HCT116 (cell line): ENCODE measurements around the gene SZT2. TPM values are rescaled to one million over a fixed set of nuclear protein-coding genes. Genes with fewer than 3 reads are reported as not detected.

Experiments used
- ATAC-seq: fragments of 200-7000 bp; cut with Tn5 transposase; 2 replicates; pipeline ENCODE4 v1.9.1; 2020; ENCODE audit warnings: mild to moderate bottlenecking, moderate library complexity
- BruUV-seq: library from RNA; stranded (reverse); fragments of 400-500 nt; replicated peaks from 2 replicates; lab custom pipeline; 2021; lab: Mats Ljungman, UMichigan
- CTCF ChIA-PET: fragments of 300-600 bp; sonication (Branson Sonifier 250); formaldehyde crosslinking; loops from one replicate; lab custom pipeline; 2021; ENCODE audit warnings: antibody characterized with exemption; lab: Charles Lee
- POLR2A ChIA-PET: fragments of 300-600, 350-600 bp; sonication (Branson Sonifier 250); formaldehyde crosslinking; loops from one replicate; lab custom pipeline; 2021; ENCODE audit warnings: antibody characterized with exemption; lab: Charles Lee
- RAD21 ChIA-PET, 2 experiments: fragments of 300-600 bp; sonication (Branson Sonifier 250); formaldehyde crosslinking; loops; one replicate each; lab custom pipeline; 2023; ENCODE audit warnings: low total read pairs in 2 of 2; ENCODE audit not compliant: uncharacterized antibody in 2 of 2, unreplicated experiment in 2 of 2, low non-redundant PET in 1 of 2; lab: Charles Lee
- DNase-seq: peaks from one replicate; pipeline ENCODE4 v3.0.0-alpha.2; 2010; ENCODE audit warnings: low read depth, low spot score
- H2AFZ ChIP-seq: fragments of 200-600 bp; shearing (Covaris generic), sonication (generic); 2 replicates; pipeline ENCODE4 v1.6.1; 2017; ENCODE audit warnings: low read depth, mixed run types, mixed read lengths, antibody characterized with exemption, low read length; ENCODE audit not compliant: poor library complexity, severe bottlenecking
- H3K27ac ChIP-seq: 2 replicates; pipeline ENCODE4 v1.5.1; 2012; ENCODE audit warnings: low read depth, low read length
- H3K27me3 ChIP-seq: fragments of 200-600 bp; sonication (generic); 2 replicates; pipeline ENCODE4 v1.6.1; 2016; ENCODE audit warnings: mixed run types, low read length, mixed read lengths; ENCODE audit not compliant: insufficient read depth
- H3K36me3 ChIP-seq, 2 experiments: fragments of 200-500 bp in 1 of 2; fragments of 200-600 bp in 1 of 2; sonication (Bioruptor generic) in 1 of 2; sonication (generic) in 1 of 2; 2 replicates each; pipeline versions ENCODE4 v1.5.1 to v1.6.1; 2014 to 2016; ENCODE audit warnings: low read length in 2 of 2, inconsistent platforms in 1 of 2, mixed read lengths in 1 of 2, mixed run types in 1 of 2; ENCODE audit not compliant: insufficient read depth in 2 of 2, control insufficient read depth in 1 of 2
- H3K4me1 ChIP-seq, 2 experiments: fragments of 200-600 bp in 1 of 2; sonication (generic) in 1 of 2; 2 replicates each; pipeline versions ENCODE4 v1.5.1 to v1.6.1; 2012 to 2017; ENCODE audit warnings: low read length in 2 of 2, inconsistent platforms in 1 of 2, mild to moderate bottlenecking in 1 of 2, mixed read lengths in 1 of 2, mixed run types in 1 of 2, moderate library complexity in 1 of 2; ENCODE audit not compliant: insufficient read depth in 2 of 2, control insufficient read depth in 1 of 2
- H3K4me2 ChIP-seq: fragments of 200-600 bp; sonication (generic); 2 replicates; pipeline ENCODE4 v1.6.1; 2017; ENCODE audit warnings: mixed run types, low read length, mixed read lengths
- H3K4me3 ChIP-seq, 2 experiments: fragments of 200-600 bp in 1 of 2; sonication (generic) in 1 of 2; replicated peaks in 1 of 2; 2 replicates each; pipeline ENCODE4 v1.5.1; 2011 to 2016; ENCODE audit warnings: low read length in 2 of 2, control low read depth in 1 of 2, low read depth in 1 of 2, mild to moderate bottlenecking in 1 of 2, mixed read lengths in 1 of 2, mixed run types in 1 of 2
- H3K79me2 ChIP-seq: fragments of 200-600 bp; sonication (generic); 2 replicates; pipeline ENCODE4 v1.6.1; 2017; ENCODE audit warnings: mild to moderate bottlenecking, mixed run types, low read length, moderate library complexity, mixed read lengths; ENCODE audit not compliant: insufficient read depth
- H3K9ac ChIP-seq: fragments of 200-600 bp; sonication (generic); 2 replicates; pipeline ENCODE4 v1.6.1; 2016; ENCODE audit warnings: low read length, mixed read lengths
- H3K9me2 ChIP-seq: fragments of 200-600 bp; sonication (generic), shearing (Covaris generic); 2 replicates; pipeline ENCODE4 v1.6.1; 2017; ENCODE audit warnings: mixed run types, mild to moderate bottlenecking, moderate library complexity; ENCODE audit not compliant: insufficient read depth
- H3K9me3 ChIP-seq, 2 experiments: fragments of 200-500 bp in 1 of 2; fragments of 200-600 bp in 1 of 2; sonication (Bioruptor generic) in 1 of 2; sonication (generic) in 1 of 2; 2 replicates each; pipeline ENCODE4 v1.6.1; 2014 to 2017; ENCODE audit warnings: low read length in 2 of 2, mixed read lengths in 2 of 2, inconsistent platforms in 1 of 2, low read depth in 1 of 2, mild to moderate bottlenecking in 1 of 2, mixed run types in 1 of 2, moderate library complexity in 1 of 2; ENCODE audit not compliant: control insufficient read depth in 1 of 2, insufficient read depth in 1 of 2
- H4K20me1 ChIP-seq: fragments of 200-600 bp; sonication (generic), shearing (Covaris generic); 2 replicates; pipeline ENCODE4 v1.6.1; 2017; ENCODE audit warnings: mixed run types, mild to moderate bottlenecking, moderate library complexity; ENCODE audit not compliant: insufficient read depth
- CEBPB ChIP-seq: IDR thresholded peaks from 2 replicates; pipeline ENCODE4 v1.6.1; 2012; ENCODE audit warnings: low read depth
- CTCF ChIP-seq, 3 experiments: fragments of 200-600 bp in 1 of 3; sonication (generic) in 1 of 3; IDR thresholded peaks in 2 of 3; conservative IDR thresholded peaks in 1 of 3; 2 replicates each; pipeline ENCODE4 v1.5.1; 2012 to 2017; ENCODE audit warnings: low read depth in 2 of 3, low read length in 2 of 3, antibody characterized with exemption in 1 of 3, borderline replicate concordance in 1 of 3, control low read depth in 1 of 3, mild to moderate bottlenecking in 1 of 3, mixed read lengths in 1 of 3, mixed run types in 1 of 3, moderate library complexity in 1 of 3; ENCODE audit not compliant: insufficient read depth in 1 of 3
- EZH2 ChIP-seq: fragments of 200-600 bp; sonication (generic); IDR thresholded peaks from 2 replicates; pipeline ENCODE4 v1.6.1; 2017; ENCODE audit warnings: antibody characterized with exemption, mixed run types
- EZH2phosphoT487 ChIP-seq: fragments of 200-600 bp; IDR thresholded peaks from 2 replicates; pipeline ENCODE4 v1.6.1; 2018; ENCODE audit warnings: antibody characterized with exemption, borderline replicate concordance
- JUND ChIP-seq: IDR thresholded peaks from 2 replicates; pipeline ENCODE4 v1.6.1; 2012
- SIN3A ChIP-seq: IDR thresholded peaks from 2 replicates; pipeline ENCODE4 v1.6.1; 2012; ENCODE audit warnings: low read depth
- SP1 ChIP-seq: IDR thresholded peaks from 2 replicates; pipeline ENCODE4 v1.6.1; 2012; ENCODE audit warnings: low read depth
- YY1 ChIP-seq: IDR thresholded peaks from 2 replicates; pipeline ENCODE4 v1.6.1; 2011; ENCODE audit warnings: low read length, low read depth, moderate library complexity, mild to moderate bottlenecking; ENCODE audit not compliant: insufficient replicate concordance; ENCODE audit errors: extremely low read depth
- intact Hi-C: fragments of 100-400 bp; cut with micrococcal nuclease; formaldehyde crosslinking; loops from 2 replicates; pipeline ENCODE4 v1.10.0; 2022
- total RNA-seq: library from RNA; stranded (reverse); gene quantifications from one replicate; pipeline ENCODE4 v1.2.1, GENCODE V29; 2021; ENCODE audit not compliant: unreplicated experiment

The SZT2 gene
- total RNA-seq, 1 experiment from 2014 or later, result 43.0 TPM

DNA sequence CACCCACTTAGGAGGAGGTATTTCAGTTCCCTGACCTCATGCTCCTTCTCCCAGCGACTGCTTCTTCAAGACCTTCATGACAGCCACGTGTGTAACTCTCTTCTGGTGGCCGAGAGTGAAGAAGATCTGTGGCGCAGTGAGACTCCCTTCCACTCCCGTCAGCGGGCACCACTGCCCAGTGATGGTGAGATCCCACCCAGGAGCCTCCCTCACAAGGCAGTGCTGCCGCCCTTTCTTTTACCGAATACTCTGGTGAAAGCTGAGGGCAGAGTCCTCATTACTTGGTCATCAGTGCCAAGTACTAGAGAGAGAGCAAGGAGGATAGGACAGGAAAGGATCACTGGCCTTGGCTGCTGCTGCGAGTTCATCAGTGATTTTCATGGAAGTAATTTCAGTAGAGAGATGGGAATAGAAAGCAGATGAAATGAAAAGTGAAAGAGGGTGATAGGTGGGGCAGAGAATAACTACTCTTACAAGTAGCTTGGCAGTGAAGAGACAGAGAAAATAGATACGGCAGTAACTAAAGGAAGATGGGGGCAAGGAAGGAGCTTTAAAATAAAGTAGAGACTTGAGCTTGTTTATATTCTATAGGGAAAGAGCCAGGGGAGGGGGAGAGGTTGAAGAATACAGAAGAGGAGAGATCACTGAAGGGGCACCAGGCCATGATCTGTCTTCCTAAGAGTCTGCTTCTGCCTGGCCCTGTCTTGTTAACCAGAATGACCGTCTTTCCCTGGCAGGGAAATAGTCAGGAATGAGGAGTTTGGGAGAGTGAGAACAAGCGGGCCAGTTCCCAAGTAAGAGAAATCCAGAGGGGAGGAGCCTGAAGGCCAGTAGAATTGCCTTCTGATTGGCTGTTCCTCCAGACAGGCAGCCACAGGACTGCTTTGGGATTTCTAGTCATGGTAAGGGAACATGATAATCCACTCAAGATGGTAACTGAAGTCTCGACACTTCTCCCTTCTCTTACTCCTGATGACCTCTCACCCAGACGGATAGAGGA lies 45.7 kb downstream of the SZT2 start:
- no peaks in the 10 kb centered on the region for H3K9me2 ChIP-seq
- BruUV-seq, result no TSS peak
- no peaks in the 10 kb centered on the region for H3K79me2 ChIP-seq
- H3K4me1 ChIP-seq, result no peaks in the 10 kb centered on the region
- H2AFZ ChIP-seq, result no peak overlapping the region
- RAD21 ChIA-PET, result no interaction called here
- H3K4me2 ChIP-seq, result no peak overlapping the region
- no peaks in the 10 kb centered on the region for H3K27me3 ChIP-seq
- H3K9ac ChIP-seq, result no peak overlapping the region
- POLR2A ChIA-PET, result no interaction called here
- intact Hi-C loops, result no loop called here
- CTCF ChIA-PET, result no interaction called here
- H4K20me1 ChIP-seq, result no peaks in the 10 kb centered on the region
- no peaks in the 10 kb centered on the region for H3K9me3 ChIP-seq
- TF ChIP-seq SIN3A (no peak), SP1 (no peak), CEBPB (no peak), EZH2 (no peak), CTCF (IDR thresholded peaks at IDR 0.05 in 2 of 3, conservative IDR thresholded peaks at IDR 0.05 in 1 of 3; ENCODE audit: borderline replicate concordance in 1 of 3, insufficient read depth in 1 of 3, low read depth in 2 of 3, low read length in 2 of 3) (no peak), EZH2phosphoT487 (no peak), YY1 (no peak), JUND (no peak)
- H3K27ac ChIP-seq, result no peak overlapping the region
- peaks cover 7 to 16% of the 10 kb centered on the region in 2 experiments; a peak in 3 of 4 replicates for H3K36me3 ChIP-seq
- no peak overlapping the region for H3K4me3 ChIP-seq
- ATAC-seq, result peak; percentile 44; the same call in 1 of the 2 replicates
- no peak for DNase-seq
